K562 (cell line): Measurements from ENCODE around the gene KLRF2. TPM values are rescaled to one million over a fixed set of nuclear protein-coding genes. Genes with fewer than 3 reads are reported as not detected.

Source experiments
- ATAC-seq: fragments of 200-7000 bp; cut with Tn5 transposase; 3 replicates; pipeline ENCODE4 v1.9.1; 2020; ENCODE audit warnings: moderate library complexity
- BruUV-seq: library from RNA; stranded (reverse); fragments of 400-500 nt; replicated peaks from 2 replicates; lab custom pipeline; 2021; lab: Mats Ljungman, UMichigan
- CTCF ChIA-PET: fragments of 300-600 bp; formaldehyde crosslinking; extraction: SDS; loops from one replicate; lab custom pipeline; 2021; ENCODE audit warnings: low intra/inter-chr PET ratio; lab: Yijun Ruan, JAX
- POLR2A ChIA-PET: fragments of 300-600, 350-650 bp; sonication (Branson Sonifier 250); formaldehyde crosslinking; extraction: SDS; loops from one replicate; lab custom pipeline; 2021; ENCODE audit warnings: antibody characterized with exemption, inconsistent platforms; lab: Yijun Ruan, JAX
- DNase-seq, 4 experiments: peaks; one replicate each; pipeline versions ENCODE4 v3.0.0 to v3.0.0-alpha.2; 2011 to 2018; ENCODE audit warnings: low spot score in 3 of 4, mixed read lengths in 3 of 4; ENCODE audit errors: extremely low read depth in 1 of 4
- FAIRE-seq: peaks from 2 replicates; lab custom pipeline; 2011; peaks lifted over from hg19 to GRCh38; lab: Jason Lieb, UNC
- H2AFZ ChIP-seq: 2 replicates; pipeline ENCODE4 v1.6.0; 2011; ENCODE audit warnings: low read depth, low read length, control low read depth, inconsistent platforms
- H3K27ac ChIP-seq: fragments of 200-600 bp; 3 replicates; pipeline ENCODE4 v1.8.0; 2011; ENCODE audit warnings: low read depth, mild to moderate bottlenecking, control low read depth, inconsistent platforms, low read length, moderate library complexity, mixed read lengths; ENCODE audit errors: extremely low read depth
- H3K27me3 ChIP-seq, 2 experiments: fragments of 300-600 bp in 1 of 2; 2 replicates in 1 of 2; 3 replicates in 1 of 2; pipeline versions ENCODE4 v1.6.0 to v1.8.0; 2011; ENCODE audit warnings: inconsistent platforms in 2 of 2, low read length in 2 of 2, mild to moderate bottlenecking in 1 of 2, mixed read lengths in 1 of 2, moderate library complexity in 1 of 2; ENCODE audit not compliant: control insufficient read depth in 2 of 2, insufficient read depth in 2 of 2
- H3K36me3 ChIP-seq: fragments of 300-600 bp; 3 replicates; pipeline ENCODE4 v1.8.0; 2011; ENCODE audit warnings: mild to moderate bottlenecking, low read length, inconsistent platforms; ENCODE audit not compliant: control insufficient read depth, insufficient read depth
- H3K4me1 ChIP-seq, 2 experiments: fragments of 200-600 bp in 1 of 2; replicated peaks in 1 of 2; 2 replicates in 1 of 2; 3 replicates in 1 of 2; pipeline versions ENCODE4 v1.5.1 to v1.8.0; 2011; ENCODE audit warnings: inconsistent platforms in 2 of 2, low read length in 2 of 2, mild to moderate bottlenecking in 1 of 2, mixed read lengths in 1 of 2, moderate library complexity in 1 of 2; ENCODE audit not compliant: control insufficient read depth in 2 of 2, insufficient read depth in 2 of 2
- H3K4me2 ChIP-seq: 2 replicates; pipeline ENCODE4 v1.6.1; 2011; ENCODE audit warnings: low read length, control low read depth, inconsistent platforms, mixed read lengths; ENCODE audit not compliant: insufficient read depth
- H3K4me3 ChIP-seq: fragments of 200-600 bp; sonication (generic), shearing (Covaris generic); 2 replicates; pipeline ENCODE4 v1.5.1; 2016; ENCODE audit warnings: control low read depth, inconsistent platforms
- H3K79me2 ChIP-seq: fragments of 200-600 bp; 3 replicates; pipeline ENCODE4 v1.8.0; 2011; ENCODE audit warnings: low read length, inconsistent platforms; ENCODE audit not compliant: control insufficient read depth, insufficient read depth
- H3K9ac ChIP-seq, 2 experiments: 2 replicates each; pipeline versions ENCODE4 v1.6.0 to v1.6.1; 2011; ENCODE audit warnings: low read depth in 2 of 2, low read length in 2 of 2, control low read depth in 1 of 2, inconsistent platforms in 1 of 2, mild to moderate bottlenecking in 1 of 2, mixed read lengths in 1 of 2; ENCODE audit not compliant: insufficient read depth in 1 of 2
- H3K9me1 ChIP-seq: one replicate; pipeline ENCODE4 v1.6.0; 2011; ENCODE audit warnings: inconsistent platforms, mild to moderate bottlenecking, low read length, moderate library complexity; ENCODE audit not compliant: control insufficient read depth, insufficient read depth
- H3K9me3 ChIP-seq: replicated peaks from 2 replicates; pipeline ENCODE4 v1.5.1; 2011; ENCODE audit warnings: low read depth, low read length, inconsistent platforms; ENCODE audit not compliant: control insufficient read depth, insufficient read depth
- H4K20me1 ChIP-seq: replicated peaks from 2 replicates; pipeline ENCODE4 v1.6.1; 2011; ENCODE audit warnings: low read length, inconsistent platforms, mixed read lengths; ENCODE audit not compliant: control insufficient read depth, insufficient read depth
- ATF7 ChIP-seq: fragments of 450-650 bp; IDR thresholded peaks from 2 replicates; pipeline ENCODE4 v1.7.1; 2014; ENCODE audit warnings: mild to moderate bottlenecking, moderate library complexity
- HDAC6 ChIP-seq: IDR thresholded peaks from 2 replicates; pipeline ENCODE4 v1.6.1; 2012; ENCODE audit warnings: low read depth, mild to moderate bottlenecking, control low read depth, inconsistent platforms, low read length, moderate library complexity
- KLF6 ChIP-seq: fragments of 250-450 bp; sonication (Bioruptor Pico); IDR thresholded peaks from 2 replicates; pipeline ENCODE4 v1.4.0; 2020; ENCODE audit warnings: mild to moderate bottlenecking, moderate library complexity, borderline replicate concordance
- MAFK ChIP-seq: IDR thresholded peaks from 2 replicates; pipeline ENCODE4 v1.6.1; 2011; ENCODE audit warnings: low read length, improper control_type of control experiment
- NBN ChIP-seq: fragments of 450-650 bp; IDR thresholded peaks from 2 replicates; pipeline ENCODE4 v1.6.1; 2016; ENCODE audit warnings: low read depth, mild to moderate bottlenecking
- NONO ChIP-seq, 2 experiments: fragments of 200-400 bp in 1 of 2; fragments of 450-650 bp in 1 of 2; formaldehyde crosslinking in 1 of 2; IDR thresholded peaks; 2 replicates each; pipeline ENCODE4 v1.6.1; 2017; ENCODE audit warnings: low read depth in 2 of 2, mild to moderate bottlenecking in 2 of 2, moderate library complexity in 2 of 2, low read length in 1 of 2
- SNRNP70 ChIP-seq: fragments of 200-400 bp; formaldehyde crosslinking; optimal IDR thresholded peaks from 2 replicates; pipeline ENCODE3; 2017; ENCODE audit warnings: low read depth, low read length
- TSHZ1 ChIP-seq: fragments of 250-450 bp; sonication (Bioruptor Pico); IDR thresholded peaks from 2 replicates; pipeline ENCODE4 v1.4.0; 2020; ENCODE audit warnings: mild to moderate bottlenecking, moderate library complexity
- ZBTB49 ChIP-seq: sonication (generic); formaldehyde crosslinking; IDR thresholded peaks from 2 replicates; pipeline ENCODE4 v1.8.0; 2022; ENCODE audit warnings: missing genetic modification reagents, mild to moderate bottlenecking, borderline replicate concordance
- ZBTB7A ChIP-seq: IDR thresholded peaks from 2 replicates; pipeline ENCODE4 v1.6.1; 2011; ENCODE audit warnings: low read depth, mild to moderate bottlenecking, low read length, moderate library complexity, borderline replicate concordance; ENCODE audit not compliant: control insufficient read depth
- ZNF274 ChIP-seq: IDR thresholded peaks from 2 replicates; pipeline ENCODE4 v1.6.1; 2011; ENCODE audit warnings: low read depth, mild to moderate bottlenecking, low read length, moderate library complexity, borderline replicate concordance
- ZNF311 ChIP-seq: fragments of 250-450 bp; sonication (Bioruptor Pico); IDR thresholded peaks from 2 replicates; pipeline ENCODE4 v1.4.0; 2020; ENCODE audit warnings: mild to moderate bottlenecking, moderate library complexity
- WGBS: fragments of 100-300 bp; shearing (Covaris generic); methylation state at CpG from one replicate; pipeline ENCODE4 v1.1.6; 2016; ENCODE audit warnings: low coverage, mixed read lengths; ENCODE audit not compliant: insufficient coverage; ENCODE audit errors: missing lambda C conversion rate; 5-methylcytosine and 5-hydroxymethylcytosine counted together
- in situ Hi-C: fragments of 300-500 bp; cut with MboI; formaldehyde crosslinking; loops from 4 replicates; pipeline ENCODE4 v1.15.0; 2018; ENCODE audit warnings: inconsistent platforms, mixed read lengths
- intact Hi-C: fragments of 100-400 bp; cut with micrococcal nuclease; formaldehyde crosslinking; loops from 2 replicates; pipeline ENCODE4 v1.14.2; 2022
- polyA plus RNA-seq, 8 experiments: library from polyadenylated mRNA; depleted of rRNA in 4 of 8; stranded (reverse) in 5 of 8; unstranded in 3 of 8; fragments of >200 nt; fragmentation: Nextera tagmentation in 2 of 8; fragmentation: Illumina TruSeq in 1 of 8; extraction: Ambion mirVana in 2 of 8; extraction: Trizol in 1 of 8; gene quantifications; 2 replicates each; pipeline versions ENCODE4 v1.2.1 to v1.2.3, GENCODE V29; 2011 to 2014; ENCODE audit warnings: inconsistent platforms in 1 of 8, missing spikeins in 1 of 8
- total RNA-seq, 7 experiments: library from RNA; depleted of rRNA in 6 of 7; stranded (reverse); fragments of >200 nt in 6 of 7; fragmentation: Illumina TruSeq in 2 of 7; extraction: Trizol in 2 of 7; gene quantifications; 2 replicates each; pipeline versions ENCODE4 v1.2.1 to v1.2.3, GENCODE V29; 2011 to 2021; ENCODE audit warnings: low replicate concordance in 1 of 7

The KLRF2 gene
- total and polyA plus RNA-seq, 9 of the 15 experiments (the other 6 are each of a cell fraction or from before 2014, with no cell fraction given): not detected

- 37% methylated on average over 3 of the region's 3 CpGs for WGBS
- H3K9ac ChIP-seq: no peak overlapping the region
- H2AFZ ChIP-seq: no peak overlapping the region
- no peaks in the 10 kb centered on the region for H3K4me1 ChIP-seq
- H3K4me3 ChIP-seq: no peak overlapping the region
- intact Hi-C loops: no loop called here
- H3K4me2 ChIP-seq: no peak overlapping the region
- FAIRE-seq (no peak), DNase-seq (no peak), ATAC-seq (no peak)
- CTCF ChIA-PET: no interaction called here
- H3K9me1 ChIP-seq: no peaks in the 10 kb centered on the region
- H3K9me3 ChIP-seq: 0 out of 2 replicates have a peak, but pooled peaks cover 1% of the 10 kb centered on the region
- TF ChIP-seq SNRNP70 (no peak), ZNF274 (no peak), MAFK (no peak), HDAC6 (no peak), NONO (IDR thresholded peaks at IDR 0.05; ENCODE audit: low read depth in 2 of 2, low read length in 1 of 2) (no peak), TSHZ1 (CRISPR knock-in tag) (no peak), ZBTB49 (CRISPR knock-in tag) (no peak), NBN (no peak), ZBTB7A (no peak), KLF6 (CRISPR knock-in tag) (no peak), ZNF311 (no peak), ATF7 (no peak)
- in situ Hi-C loops: loop anchor here (10.0 kb wide), 1 partner anchor 103 kb away; the partner anchor contains the start of gene CLEC2A
- no peaks in the 10 kb centered on the region for H4K20me1 ChIP-seq
- POLR2A ChIA-PET: no interaction called here
- no TSS peak for BruUV-seq
- H3K36me3 ChIP-seq: no peaks in the 10 kb centered on the region
- no peaks in the 10 kb centered on the region for H3K79me2 ChIP-seq
- H3K27me3 ChIP-seq: no peaks in the 10 kb centered on the region
- H3K27ac ChIP-seq: no peak overlapping the region
These were observed 49.6 kb upstream of the KLRF2 start for GRCh38 chr12:9831720-9832119.
